Activated CD4-positive, alpha-beta memory T cell treated with anti-CD3 and anti-CD28 coated beads, Interleukin-2, amount 10 ng/mL, durations not matched to agents 7 days and 5 days (primary cell): Measurements from ENCODE around the gene CAMK2D. TPM values are rescaled to one million over a fixed set of nuclear protein-coding genes. Genes with fewer than 3 reads are reported as not detected.

Experiments
- CTCF ChIA-PET: fragments of 350-600 bp; sonication (Branson Sonifier 250); formaldehyde crosslinking; loops from one replicate; lab custom pipeline; 2021; ENCODE audit warnings: antibody characterized with exemption, inconsistent platforms; lab: Charles Lee
- POLR2A ChIA-PET: fragments of 350-600 bp; sonication (Branson Sonifier 250); formaldehyde crosslinking; loops from one replicate; lab custom pipeline; 2021; ENCODE audit warnings: antibody characterized with exemption; lab: Charles Lee
- DNase-seq: peaks from one replicate; pipeline ENCODE4 v3.0.0-alpha.2; 2020
- H3K27ac Mint-ChIP-seq: one replicate; pipeline ENCODE4 v1.8.0; 2021; ENCODE audit warnings: mild to moderate bottlenecking, mixed read lengths
- H3K27me3 Mint-ChIP-seq: one replicate; pipeline ENCODE4 v1.8.0; 2021; ENCODE audit warnings: mixed read lengths
- H3K36me3 Mint-ChIP-seq: one replicate; pipeline ENCODE4 v1.8.0; 2021; ENCODE audit warnings: low read depth, mixed read lengths
- H3K4me1 Mint-ChIP-seq: one replicate; pipeline ENCODE4 v1.8.0; 2021; ENCODE audit warnings: mixed read lengths
- H3K4me3 Mint-ChIP-seq: one replicate; pipeline ENCODE4 v1.8.0; 2021; ENCODE audit warnings: mild to moderate bottlenecking, mixed read lengths
- H3K9me3 Mint-ChIP-seq: one replicate; pipeline ENCODE4 v1.8.0; 2021; ENCODE audit warnings: mixed read lengths
- total RNA-seq, 2 experiments: library from RNA; stranded (reverse); gene quantifications; one replicate each; pipeline ENCODE4 v1.2.3, GENCODE V29; 2021

CAMK2D gene
- total RNA-seq, 2 experiments from 2014 or later: 41.7 to 43.0 TPM

DNA sequence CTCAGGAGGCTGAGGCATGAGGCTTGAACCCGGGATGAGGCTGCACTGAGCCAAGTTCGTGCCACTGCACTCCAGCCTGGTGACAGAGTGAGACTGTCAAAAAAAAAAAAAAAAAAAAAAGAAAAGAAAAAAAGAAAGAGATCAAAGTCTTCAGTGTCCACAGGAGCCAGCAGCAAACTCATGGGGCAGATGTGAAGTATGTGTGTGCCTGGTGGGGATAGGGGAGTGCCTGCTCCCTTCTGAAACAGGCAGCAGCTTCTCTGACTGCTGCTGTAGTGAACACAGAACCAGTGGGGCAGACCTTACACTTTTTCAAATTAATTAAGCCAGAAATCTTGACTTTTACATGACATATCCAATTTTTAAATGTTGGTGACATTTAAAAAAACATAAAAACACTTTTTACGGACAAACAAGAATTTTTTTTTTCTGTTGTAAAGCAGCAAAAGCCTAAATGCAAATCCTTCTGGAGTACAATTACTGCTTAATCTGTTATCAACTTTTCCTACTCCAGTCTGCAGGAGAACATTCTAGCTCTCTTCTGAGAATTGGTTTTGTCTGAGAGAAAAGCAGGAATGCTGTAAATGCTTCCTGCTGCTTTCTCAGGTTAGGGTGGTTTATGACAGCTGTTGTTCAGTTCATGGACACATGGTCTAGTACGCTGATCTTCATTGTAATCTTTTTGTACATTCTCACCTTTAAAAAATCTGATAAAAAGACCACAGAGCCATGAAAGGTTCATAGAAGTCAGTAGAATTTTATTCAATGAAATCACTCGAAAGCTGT, 311.1 kb downstream of the CAMK2D start:
- H3K27ac Mint-ChIP-seq: no peak overlapping the region
- H3K4me3 Mint-ChIP-seq: no peak overlapping the region
- CTCF ChIA-PET: interaction anchor here (0.7 kb wide), 1 partner anchor 12 kb away, joined by 3 read pairs; no protein-coding TSS in a partner anchor
- DNase-seq: no peak
- no peaks in the 10 kb centered on the region for H3K9me3 Mint-ChIP-seq
- H3K27me3 Mint-ChIP-seq: no peaks in the 10 kb centered on the region
- POLR2A ChIA-PET: no interaction called here
- H3K4me1 Mint-ChIP-seq: peaks cover 2% of the 10 kb centered on the region
- H3K36me3 Mint-ChIP-seq: peaks cover 13% of the 10 kb centered on the region

DNA sequence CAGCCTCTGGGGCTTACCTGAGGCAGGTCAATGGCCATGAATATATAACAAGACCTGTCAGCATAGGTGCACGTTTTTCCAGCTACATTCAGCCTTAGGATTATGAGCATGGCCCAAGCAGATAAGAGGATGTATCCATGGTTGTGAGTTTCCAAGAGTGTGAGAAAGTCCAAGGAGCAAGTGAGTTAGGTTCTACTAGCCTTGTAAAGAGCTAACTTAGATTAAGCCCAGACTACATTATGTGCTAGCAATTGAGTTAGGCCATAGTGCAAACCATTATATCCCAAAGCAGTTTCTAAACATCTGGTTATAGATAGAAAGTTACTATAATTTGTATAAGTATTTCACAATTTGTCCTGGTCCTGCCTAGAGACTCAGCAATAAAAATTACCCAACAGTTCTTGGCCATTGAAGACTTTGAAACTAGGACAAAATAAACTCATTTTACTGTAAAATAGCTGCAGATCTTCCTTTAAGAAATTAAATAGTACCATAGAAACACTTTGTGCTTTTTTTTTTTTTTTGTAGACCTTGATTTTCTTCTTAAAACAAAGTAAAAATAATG, 312.0 kb downstream of the CAMK2D start:
- ChIA-PET POLR2A (no interaction called here), CTCF (no interaction called here)
- H3K9me3 Mint-ChIP-seq: no peaks in the 10 kb centered on the region
- H3K4me3 Mint-ChIP-seq: no peak overlapping the region
- H3K36me3 Mint-ChIP-seq: peaks cover 14% of the 10 kb centered on the region
- H3K27me3 Mint-ChIP-seq: no peaks in the 10 kb centered on the region
- DNase-seq: no peak
- H3K4me1 Mint-ChIP-seq: peaks cover 2% of the 10 kb centered on the region
- no peak overlapping the region for H3K27ac Mint-ChIP-seq

DNA sequence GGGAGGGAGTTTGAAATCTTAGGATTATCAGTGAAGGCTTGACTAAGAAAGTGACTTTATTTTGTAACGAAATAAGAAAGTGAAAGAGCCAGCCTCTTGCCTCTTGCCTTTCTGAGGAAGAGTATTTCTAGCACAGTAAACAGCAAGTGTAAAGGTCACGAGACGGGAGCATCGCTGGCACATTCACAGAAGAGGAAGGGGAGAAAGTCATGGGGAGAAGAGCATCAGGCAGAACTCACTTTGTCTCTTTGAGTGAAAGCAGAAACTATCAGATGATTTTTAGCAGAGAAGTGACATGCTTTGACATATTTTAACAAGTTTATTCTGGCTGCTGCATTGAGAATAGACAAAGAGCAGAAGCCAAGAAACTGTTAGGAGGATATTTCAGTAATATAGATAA, 313.8 kb downstream of the CAMK2D start:
- Mint-ChIP-seq H3K4me3 (no peak overlapping the region), H3K36me3 (peaks cover 10% of the 10 kb centered on the region), H3K9me3 (peaks cover 2% of the 10 kb centered on the region), H3K4me1 (peaks cover 6% of the 10 kb centered on the region), H3K27ac (no peak overlapping the region), H3K27me3 (no peaks in the 10 kb centered on the region)
- no peak for DNase-seq
- CTCF ChIA-PET: no interaction called here
- POLR2A ChIA-PET: no interaction called here

DNA sequence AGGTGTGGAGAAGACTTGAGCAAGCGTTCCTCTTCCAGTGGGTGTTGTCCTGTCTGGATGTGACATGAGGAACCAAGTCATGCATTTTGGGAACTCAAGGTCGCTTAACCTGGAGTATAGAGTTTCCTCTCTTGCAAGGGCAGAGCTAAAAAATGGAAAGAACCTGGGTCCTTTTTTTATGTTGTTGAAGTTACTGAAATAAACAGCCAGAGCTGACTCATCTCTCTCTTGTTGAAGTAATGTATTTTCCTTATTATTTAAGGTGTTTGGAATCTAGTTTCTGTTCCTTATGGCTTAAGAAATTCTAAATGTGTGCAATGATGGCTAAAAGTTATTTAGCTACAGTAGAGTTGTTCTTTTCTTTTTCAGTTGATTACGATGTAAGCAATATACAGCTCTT, 314.5 kb downstream of the CAMK2D start:
- Mint-ChIP-seq H3K36me3 (peaks cover 10% of the 10 kb centered on the region), H3K4me1 (peaks cover 6% of the 10 kb centered on the region), H3K4me3 (no peak overlapping the region), H3K27me3 (no peaks in the 10 kb centered on the region), H3K27ac (no peak overlapping the region), H3K9me3 (peaks cover 2% of the 10 kb centered on the region)
- DNase-seq: no peak
- ChIA-PET POLR2A (no interaction called here), CTCF (interaction anchor here (1.1 kb wide), 1 partner anchor 101 kb away, joined by 3 read pairs; no protein-coding TSS in a partner anchor)

DNA sequence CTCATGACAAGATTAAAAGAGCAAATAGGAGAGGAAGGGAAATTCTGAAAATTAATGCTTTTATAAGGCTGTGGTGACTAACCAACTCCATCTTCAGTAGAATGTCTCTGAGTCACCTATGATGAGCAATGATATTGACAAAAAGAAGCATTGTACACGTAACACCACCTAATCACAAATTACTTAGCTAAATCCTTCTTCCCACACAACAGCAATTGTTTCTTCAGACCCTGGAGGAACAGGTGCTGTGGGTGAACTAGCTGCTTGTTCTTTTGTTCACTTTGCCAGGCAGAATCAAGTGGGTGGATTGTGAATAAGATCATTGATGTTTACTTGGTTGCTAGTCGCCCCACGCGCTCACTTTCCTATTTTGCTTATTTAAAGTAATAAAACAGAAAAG, 315.5 kb downstream of the CAMK2D start:
- DNase-seq: no peak
- no peak overlapping the region for H3K4me3 Mint-ChIP-seq
- ChIA-PET POLR2A (no interaction called here), CTCF (interaction anchor here (1.1 kb wide), 1 partner anchor 102 kb away, joined by 3 read pairs; no protein-coding TSS in a partner anchor)
- peaks cover 5% of the 10 kb centered on the region for H3K36me3 Mint-ChIP-seq
- peaks cover 6% of the 10 kb centered on the region for H3K4me1 Mint-ChIP-seq
- H3K27me3 Mint-ChIP-seq: no peaks in the 10 kb centered on the region
- H3K27ac Mint-ChIP-seq: no peak overlapping the region
- peaks cover 2% of the 10 kb centered on the region for H3K9me3 Mint-ChIP-seq

DNA sequence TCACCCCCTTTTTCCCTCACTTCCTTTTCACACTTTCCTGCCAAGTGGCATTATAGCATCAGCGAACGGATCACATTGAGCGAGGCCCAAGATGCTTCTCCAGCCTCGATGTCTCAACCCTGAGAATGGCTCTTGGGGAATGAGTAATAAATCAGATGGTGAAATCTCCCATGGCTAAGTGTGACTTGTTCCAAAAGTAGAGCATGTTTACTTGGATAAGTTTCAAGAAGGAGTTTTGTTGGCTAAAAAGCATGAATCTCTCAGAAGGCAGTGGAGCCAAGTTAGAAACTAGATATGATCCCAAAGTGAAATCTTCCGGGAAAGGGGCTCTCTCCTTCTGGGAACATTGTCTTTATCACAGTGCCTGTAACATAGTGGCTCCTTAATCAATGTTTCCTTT, 316.3 kb downstream of the CAMK2D start:
- ChIA-PET POLR2A (no interaction called here), CTCF (no interaction called here)
- peaks cover 4% of the 10 kb centered on the region for H3K36me3 Mint-ChIP-seq
- H3K4me3 Mint-ChIP-seq: no peak overlapping the region
- H3K4me1 Mint-ChIP-seq: peaks cover 6% of the 10 kb centered on the region
- no peak for DNase-seq
- no peaks in the 10 kb centered on the region for H3K27me3 Mint-ChIP-seq
- peaks cover 2% of the 10 kb centered on the region for H3K9me3 Mint-ChIP-seq
- H3K27ac Mint-ChIP-seq: no peak overlapping the region

DNA sequence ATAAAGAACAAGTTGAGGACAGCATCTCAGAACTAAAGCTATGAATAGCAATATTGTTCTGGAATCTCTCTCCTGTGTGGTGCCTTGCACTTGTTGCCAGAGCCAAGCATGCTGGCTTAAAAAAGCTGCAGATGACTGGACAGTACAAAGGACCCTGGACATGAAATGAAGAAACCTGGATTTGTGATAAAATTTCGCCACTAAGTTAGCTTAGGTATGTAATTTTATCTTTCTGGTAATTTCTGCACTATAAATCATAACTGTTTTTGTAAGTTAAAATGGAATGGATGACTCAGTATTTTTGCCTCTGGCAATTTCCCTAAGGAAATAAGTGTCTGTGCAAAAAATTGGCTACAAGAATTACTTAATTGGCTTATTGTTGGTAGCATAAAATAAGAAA, 317.2 kb downstream of the CAMK2D start:
- H3K4me3 Mint-ChIP-seq: no peak overlapping the region
- ChIA-PET CTCF (interaction anchor here (0.5 kb wide), 1 partner anchor 694 kb away, joined by 5 read pairs; no protein-coding TSS in a partner anchor), POLR2A (no interaction called here)
- peaks cover 2% of the 10 kb centered on the region for H3K9me3 Mint-ChIP-seq
- H3K36me3 Mint-ChIP-seq: peaks cover 3% of the 10 kb centered on the region
- DNase-seq: no peak
- no peaks in the 10 kb centered on the region for H3K27me3 Mint-ChIP-seq
- no peak overlapping the region for H3K27ac Mint-ChIP-seq
- peaks cover 6% of the 10 kb centered on the region for H3K4me1 Mint-ChIP-seq

DNA sequence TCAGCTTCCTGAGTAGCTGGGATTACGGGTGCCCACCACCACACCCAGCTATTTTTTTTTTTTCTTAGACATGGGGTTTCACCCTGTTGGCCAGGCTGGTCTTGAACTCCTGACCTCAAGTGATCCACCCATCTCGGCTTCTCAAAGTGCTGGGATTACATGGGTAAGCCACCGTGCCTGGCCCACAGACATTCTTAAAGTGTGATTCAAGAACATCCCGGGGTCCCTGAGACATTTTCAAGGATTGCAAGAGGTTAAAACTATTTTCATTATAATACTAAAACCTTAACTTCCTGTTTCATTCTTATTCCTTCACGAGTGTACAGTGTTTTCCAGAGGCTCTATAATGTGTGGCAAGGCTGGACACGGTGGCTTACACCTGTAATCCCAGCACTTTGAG, 318.7 kb downstream of the CAMK2D start:
- Mint-ChIP-seq H3K9me3 (peaks cover 2% of the 10 kb centered on the region), H3K27me3 (no peaks in the 10 kb centered on the region), H3K4me1 (peaks cover 6% of the 10 kb centered on the region), H3K27ac (no peak overlapping the region), H3K4me3 (no peak overlapping the region), H3K36me3 (peaks cover 3% of the 10 kb centered on the region)
- ChIA-PET POLR2A (no interaction called here), CTCF (interaction anchor here (0.6 kb wide), 1 partner anchor 624 kb away, joined by 4 read pairs; no protein-coding TSS in a partner anchor)
- DNase-seq: no peak

DNA sequence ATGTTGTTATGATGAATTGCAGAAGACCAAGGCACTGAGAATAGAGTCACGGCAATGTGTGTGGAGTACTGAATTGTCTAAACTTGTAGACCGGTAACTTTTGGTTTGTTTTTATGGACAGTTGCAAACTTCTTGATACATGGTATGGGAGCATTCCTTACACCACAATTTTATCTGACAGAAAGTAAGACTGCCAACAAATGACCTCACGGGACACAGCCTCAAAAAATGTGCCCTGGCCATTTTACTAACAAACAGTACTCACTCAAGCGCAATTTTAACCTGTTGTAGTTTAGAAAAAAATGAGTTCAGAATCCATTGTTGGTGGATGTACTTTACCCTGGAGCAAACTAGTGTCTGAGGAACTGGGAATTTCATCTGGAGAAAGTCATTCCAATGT, 321.2 kb downstream of the CAMK2D start:
- POLR2A ChIA-PET: no interaction called here
- Mint-ChIP-seq H3K27me3 (no peaks in the 10 kb centered on the region), H3K36me3 (no peaks in the 10 kb centered on the region), H3K9me3 (peaks cover 2% of the 10 kb centered on the region), H3K4me3 (no peak overlapping the region), H3K27ac (no peak overlapping the region), H3K4me1 (peaks cover 19% of the 10 kb centered on the region)
- CTCF ChIA-PET: no interaction called here
- DNase-seq: no peak

DNA sequence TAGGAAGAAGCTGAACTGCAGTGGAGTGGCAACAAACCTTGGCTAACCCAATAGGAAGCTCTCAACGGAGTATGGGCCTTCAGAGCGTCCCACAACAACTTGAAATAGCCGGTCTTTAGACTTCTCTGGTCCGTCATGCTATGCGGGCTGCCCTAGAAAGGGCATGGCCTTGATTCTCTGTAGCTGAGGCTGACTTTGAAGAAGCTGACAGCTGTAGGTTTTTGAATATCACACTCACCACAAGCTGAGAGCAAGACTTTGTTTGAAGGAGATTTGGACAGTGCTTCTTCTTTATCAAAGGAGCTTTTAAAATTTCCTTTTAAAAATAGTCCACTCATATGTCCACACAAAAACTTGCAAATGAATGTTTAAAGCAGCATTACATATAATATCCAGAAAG, 322.9 kb downstream of the CAMK2D start:
- Mint-ChIP-seq H3K36me3 (no peaks in the 10 kb centered on the region), H3K9me3 (no peaks in the 10 kb centered on the region), H3K4me1 (peaks cover 13% of the 10 kb centered on the region), H3K27me3 (no peaks in the 10 kb centered on the region), H3K27ac (no peak overlapping the region), H3K4me3 (no peak overlapping the region)
- POLR2A ChIA-PET: interaction anchor here (1.4 kb wide), 1 partner anchor 15 kb away, joined by 3 read pairs; no protein-coding TSS in a partner anchor
- CTCF ChIA-PET: no interaction called here
- DNase-seq: no peak

DNA sequence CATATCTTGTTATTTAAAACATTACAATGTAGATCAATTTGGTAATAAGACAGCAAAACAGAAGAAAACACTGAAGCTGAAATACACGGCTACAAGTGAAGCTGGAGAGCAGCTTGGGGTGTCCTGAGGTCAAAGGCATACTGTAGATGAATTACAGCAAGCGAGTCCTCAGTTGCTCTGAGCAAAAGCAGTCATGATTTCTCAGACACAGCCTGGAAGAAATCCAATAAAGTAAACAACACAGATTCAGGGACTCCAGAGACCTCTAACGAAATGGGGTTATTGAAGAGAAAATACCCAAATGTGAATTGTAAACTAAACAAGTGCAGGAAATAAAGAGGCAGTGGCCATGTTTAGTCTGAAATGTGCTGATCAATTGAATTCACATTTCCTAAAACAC, 324.4 kb downstream of the CAMK2D start:
- Mint-ChIP-seq H3K27ac (no peak overlapping the region), H3K9me3 (no peaks in the 10 kb centered on the region), H3K4me3 (no peak overlapping the region), H3K36me3 (no peaks in the 10 kb centered on the region), H3K4me1 (peaks cover 13% of the 10 kb centered on the region), H3K27me3 (no peaks in the 10 kb centered on the region)
- DNase-seq: no peak
- CTCF ChIA-PET: no interaction called here
- POLR2A ChIA-PET: no interaction called here

DNA sequence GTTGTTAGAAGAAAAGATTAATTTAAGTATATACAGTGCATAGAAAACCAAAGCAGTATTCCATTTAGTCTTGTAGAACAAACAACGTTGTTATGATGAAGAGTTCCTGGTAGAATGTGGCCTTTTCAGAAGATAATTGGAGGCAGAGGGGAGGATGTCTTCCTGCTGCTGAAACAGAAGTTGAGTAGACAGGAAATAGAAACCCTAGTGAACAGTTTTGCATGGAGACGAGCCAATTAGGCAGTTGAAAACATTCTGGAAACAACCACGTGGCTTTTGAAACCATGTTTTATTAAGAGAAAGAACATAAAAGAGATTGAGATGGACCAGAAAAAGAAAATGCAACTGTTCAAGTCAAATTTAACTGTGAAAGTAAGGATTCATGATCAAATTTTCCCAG, 325.2 kb downstream of the CAMK2D start:
- POLR2A ChIA-PET: no interaction called here
- no peak for DNase-seq
- CTCF ChIA-PET: no interaction called here

DNA sequence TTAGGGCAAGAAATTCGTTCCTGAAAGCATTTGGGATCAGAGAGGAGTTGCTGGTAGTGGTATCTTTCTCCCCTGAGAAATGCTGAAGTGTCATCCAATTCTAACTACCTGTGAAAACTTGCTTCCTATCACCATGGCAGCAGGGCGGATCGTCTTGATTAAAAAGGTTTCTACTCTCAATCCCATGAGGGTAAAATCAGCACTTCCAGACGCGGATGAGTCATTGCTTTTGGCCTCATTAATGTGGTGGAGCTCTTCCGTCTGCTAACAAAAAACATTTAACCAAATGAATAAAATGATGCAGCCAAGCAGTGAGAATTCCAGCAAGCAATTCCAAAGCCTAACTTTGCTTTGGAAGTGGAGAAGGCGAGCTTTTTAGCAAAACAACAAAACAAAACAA, 325.6 kb downstream of the CAMK2D start:
- Mint-ChIP-seq H3K27me3 (no peaks in the 10 kb centered on the region), H3K36me3 (no peaks in the 10 kb centered on the region), H3K4me3 (no peak overlapping the region), H3K4me1 (peaks cover 13% of the 10 kb centered on the region), H3K27ac (no peak overlapping the region), H3K9me3 (peaks cover 2% of the 10 kb centered on the region)
- POLR2A ChIA-PET: no interaction called here
- CTCF ChIA-PET: no interaction called here
- DNase-seq: no peak

More for the DNA sequence above, 325.2 kb downstream of the CAMK2D start:
- Mint-ChIP-seq H3K4me1 (peaks cover 13% of the 10 kb centered on the region), H3K27me3 (no peaks in the 10 kb centered on the region), H3K27ac (no peak overlapping the region), H3K36me3 (no peaks in the 10 kb centered on the region), H3K4me3 (no peak overlapping the region), H3K9me3 (peaks cover 2% of the 10 kb centered on the region)
